ENCODE measurements around the gene WDR41.
A peak's percentile ranks its signal among the peaks of the same experiment; 100 is the strongest.
"Not testable (repeated sequence)": the region's sequence is repeated elsewhere in the genome, so short reads cannot be mapped to it uniquely, and the experiment has no call there.

Gene WDR41

GRCh38 chr5:77491783-77492652 lies at the start of gene WDR41:
Gene WDR41, minus strand, starts transcription at chr5:77492316. Its CDS starts 96 bp downstream, at chr5:77492220.
- peak; percentile 89 for DNase-seq

- no peak for DNase-seq
Measured at GRCh38 chr5:77531297-77531696, 39.2 kb upstream of the WDR41 start.

GRCh38 chr5:77518304-77518703 lies 26.2 kb upstream of the WDR41 start:
- no peak for DNase-seq

- no peak for DNase-seq
Measured at GRCh38 chr5:77514457-77514856, 22.3 kb upstream of the WDR41 start.

- DNase-seq: no peak
Measured at GRCh38 chr5:77513321-77513720, 21.2 kb upstream of the WDR41 start.

- not testable (repeated sequence) for DNase-seq
Measured at GRCh38 chr5:77501132-77501531, 9.0 kb upstream of the WDR41 start.

- DNase-seq: no peak
Measured at GRCh38 chr5:77499973-77500372, 7.9 kb upstream of the WDR41 start.

- DNase-seq: no peak
Measured at GRCh38 chr5:77499441-77499840, 7.3 kb upstream of the WDR41 start.

GRCh38 chr5:77498952-77499351 lies 6.8 kb upstream of the WDR41 start:
- DNase-seq: no peak

GRCh38 chr5:77494935-77495334 lies 2.8 kb upstream of the WDR41 start:
- DNase-seq: no peak

GRCh38 chr5:77492653-77493000 lies 511 bp upstream of the WDR41 start:
- no peak for DNase-seq

- DNase-seq: peak; percentile 5
Measured at GRCh38 chr5:77490741-77491344, 1.3 kb downstream of the WDR41 start.

- DNase-seq: no peak
Measured at GRCh38 chr5:77486344-77486962, 5.7 kb downstream of the WDR41 start.

GRCh38 chr5:77483682-77484081 lies 8.4 kb downstream of the WDR41 start:
- DNase-seq: no peak

- DNase-seq: not testable (repeated sequence)
Measured at GRCh38 chr5:77475041-77475440, 17.1 kb downstream of the WDR41 start.

GRCh38 chr5:77468875-77469274 lies 23.2 kb downstream of the WDR41 start:
- DNase-seq: not testable (repeated sequence)

- DNase-seq: no peak
Measured at GRCh38 chr5:77463905-77464304, 28.2 kb downstream of the WDR41 start.

- no peak for DNase-seq
Measured at GRCh38 chr5:77461287-77461686, 30.8 kb downstream of the WDR41 start.

- DNase-seq: no peak
Measured at GRCh38 chr5:77454123-77454522, 38.0 kb downstream of the WDR41 start.

GRCh38 chr5:77452351-77452750 lies 39.8 kb downstream of the WDR41 start:
- no peak for DNase-seq

- DNase-seq: no peak
Measured at GRCh38 chr5:77449981-77450380, 42.1 kb downstream of the WDR41 start.

- DNase-seq: no peak
Measured at GRCh38 chr5:77449277-77449676, 42.8 kb downstream of the WDR41 start.

GRCh38 chr5:77448831-77449230 lies 43.3 kb downstream of the WDR41 start:
- DNase-seq: no peak

GRCh38 chr5:77444356-77444755 lies 47.8 kb downstream of the WDR41 start:
- no peak for DNase-seq
